Liver (tissue), 3 donors: ENCODE results near the gene SLC2A8.

Experiments
- EGR1 ChIP-seq, 2 donors: IDR thresholded peaks; 2 replicates each; pipeline ENCODE4 v1.6.1; 2016 to 2018; ENCODE audit warnings: antibody characterized with exemption in 2 of 2, low read depth in 2 of 2
- JUND ChIP-seq, 2 donors: IDR thresholded peaks; 2 replicates each; pipeline ENCODE4 v1.6.1; 2016; ENCODE audit warnings: antibody characterized with exemption in 2 of 2
- NR2F2 ChIP-seq: IDR thresholded peaks from 2 replicates; pipeline ENCODE4 v1.6.1; 2016; ENCODE audit warnings: antibody characterized with exemption
- SP1 ChIP-seq: IDR thresholded peaks from 2 replicates; pipeline ENCODE4 v1.6.1; 2018; ENCODE audit warnings: antibody characterized with exemption, mild to moderate bottlenecking
- TF ChIP-seq, protein P1 (sequence below): IDR thresholded peaks from 2 replicates; pipeline ENCODE4 v1.6.1; 2016; ENCODE audit warnings: antibody characterized with exemption
- TF ChIP-seq, protein P2 (sequence below): fragments of 150-350 bp; IDR thresholded peaks from 2 replicates; pipeline ENCODE4 v1.5.1; 2017; ENCODE audit warnings: improper control_type of control experiment, low read depth, low read length; ENCODE audit not compliant: missing input control
- donor health status: healthy.
- donor health status: healthy.

GRCh38 chr9:127398275-127398647 is 1.3 kb downstream of the SLC2A8 start:
- TF ChIP-seq JUND (IDR thresholded peaks at IDR 0.05), result no peak
- TF ChIP-seq, protein P1, sequence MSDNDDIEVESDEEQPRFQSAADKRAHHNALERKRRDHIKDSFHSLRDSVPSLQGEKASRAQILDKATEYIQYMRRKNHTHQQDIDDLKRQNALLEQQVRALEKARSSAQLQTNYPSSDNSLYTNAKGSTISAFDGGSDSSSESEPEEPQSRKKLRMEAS, result no peak
- no peak for TF ChIP-seq NR2F2
- TF ChIP-seq, protein P2, sequence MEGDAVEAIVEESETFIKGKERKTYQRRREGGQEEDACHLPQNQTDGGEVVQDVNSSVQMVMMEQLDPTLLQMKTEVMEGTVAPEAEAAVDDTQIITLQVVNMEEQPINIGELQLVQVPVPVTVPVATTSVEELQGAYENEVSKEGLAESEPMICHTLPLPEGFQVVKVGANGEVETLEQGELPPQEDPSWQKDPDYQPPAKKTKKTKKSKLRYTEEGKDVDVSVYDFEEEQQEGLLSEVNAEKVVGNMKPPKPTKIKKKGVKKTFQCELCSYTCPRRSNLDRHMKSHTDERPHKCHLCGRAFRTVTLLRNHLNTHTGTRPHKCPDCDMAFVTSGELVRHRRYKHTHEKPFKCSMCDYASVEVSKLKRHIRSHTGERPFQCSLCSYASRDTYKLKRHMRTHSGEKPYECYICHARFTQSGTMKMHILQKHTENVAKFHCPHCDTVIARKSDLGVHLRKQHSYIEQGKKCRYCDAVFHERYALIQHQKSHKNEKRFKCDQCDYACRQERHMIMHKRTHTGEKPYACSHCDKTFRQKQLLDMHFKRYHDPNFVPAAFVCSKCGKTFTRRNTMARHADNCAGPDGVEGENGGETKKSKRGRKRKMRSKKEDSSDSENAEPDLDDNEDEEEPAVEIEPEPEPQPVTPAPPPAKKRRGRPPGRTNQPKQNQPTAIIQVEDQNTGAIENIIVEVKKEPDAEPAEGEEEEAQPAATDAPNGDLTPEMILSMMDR, result no peak
- TF ChIP-seq EGR1 (IDR thresholded peaks at IDR 0.05; ENCODE audit: low read depth in 2 of 2), result no peak
- no peak for TF ChIP-seq SP1
